Measurements from ENCODE around the gene CCDC6. TPM values are rescaled to one million over a fixed set of nuclear protein-coding genes. Genes with fewer than 3 reads are reported as not detected.

CCDC6 gene
- total and polyA plus RNA-seq, 9 of the 15 experiments (the other 6 are each of a cell fraction or from before 2014, with no cell fraction given): 10.4 to 41.0 (median 20.9) TPM

DNA sequence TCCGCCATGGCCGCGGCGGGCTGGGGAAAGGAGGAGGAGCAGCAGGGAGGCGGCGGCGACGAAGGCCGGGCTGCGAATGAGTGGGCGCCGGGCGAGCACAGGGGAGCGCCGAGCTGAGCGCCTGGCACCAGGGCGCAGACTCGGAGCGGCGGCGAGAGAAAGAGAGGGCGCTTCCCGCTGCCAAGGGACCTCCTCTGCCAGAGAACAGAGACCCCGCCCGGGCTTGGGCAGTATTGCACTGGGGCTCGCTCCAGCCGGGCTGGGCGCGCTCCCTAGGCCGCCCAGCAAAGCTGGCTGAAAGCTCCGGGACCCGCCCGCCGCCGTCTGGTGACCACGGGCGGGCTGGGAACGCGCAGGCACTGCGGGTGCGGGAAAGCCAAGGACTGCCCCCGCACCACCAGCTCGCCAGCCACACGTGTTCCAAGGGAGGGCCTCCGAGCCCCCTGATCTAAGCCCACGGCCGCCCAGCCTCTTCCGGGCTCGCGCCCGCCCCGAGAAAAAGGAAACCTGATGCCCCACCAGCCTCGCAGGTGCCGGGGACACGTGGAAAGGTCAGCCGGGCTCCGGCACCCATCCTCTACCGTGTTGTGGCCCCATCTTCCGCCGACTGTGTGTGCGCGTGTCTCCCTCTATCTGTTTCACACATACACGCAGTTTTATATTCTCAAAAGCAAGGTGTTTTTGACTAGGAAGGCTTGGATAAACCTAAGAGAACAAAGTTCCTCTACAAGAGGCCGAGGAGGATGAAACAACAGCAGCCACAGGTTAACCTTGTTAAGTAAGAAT is at the start of gene CCDC6 (continued):
- TF ChIP-seq, protein P1, sequence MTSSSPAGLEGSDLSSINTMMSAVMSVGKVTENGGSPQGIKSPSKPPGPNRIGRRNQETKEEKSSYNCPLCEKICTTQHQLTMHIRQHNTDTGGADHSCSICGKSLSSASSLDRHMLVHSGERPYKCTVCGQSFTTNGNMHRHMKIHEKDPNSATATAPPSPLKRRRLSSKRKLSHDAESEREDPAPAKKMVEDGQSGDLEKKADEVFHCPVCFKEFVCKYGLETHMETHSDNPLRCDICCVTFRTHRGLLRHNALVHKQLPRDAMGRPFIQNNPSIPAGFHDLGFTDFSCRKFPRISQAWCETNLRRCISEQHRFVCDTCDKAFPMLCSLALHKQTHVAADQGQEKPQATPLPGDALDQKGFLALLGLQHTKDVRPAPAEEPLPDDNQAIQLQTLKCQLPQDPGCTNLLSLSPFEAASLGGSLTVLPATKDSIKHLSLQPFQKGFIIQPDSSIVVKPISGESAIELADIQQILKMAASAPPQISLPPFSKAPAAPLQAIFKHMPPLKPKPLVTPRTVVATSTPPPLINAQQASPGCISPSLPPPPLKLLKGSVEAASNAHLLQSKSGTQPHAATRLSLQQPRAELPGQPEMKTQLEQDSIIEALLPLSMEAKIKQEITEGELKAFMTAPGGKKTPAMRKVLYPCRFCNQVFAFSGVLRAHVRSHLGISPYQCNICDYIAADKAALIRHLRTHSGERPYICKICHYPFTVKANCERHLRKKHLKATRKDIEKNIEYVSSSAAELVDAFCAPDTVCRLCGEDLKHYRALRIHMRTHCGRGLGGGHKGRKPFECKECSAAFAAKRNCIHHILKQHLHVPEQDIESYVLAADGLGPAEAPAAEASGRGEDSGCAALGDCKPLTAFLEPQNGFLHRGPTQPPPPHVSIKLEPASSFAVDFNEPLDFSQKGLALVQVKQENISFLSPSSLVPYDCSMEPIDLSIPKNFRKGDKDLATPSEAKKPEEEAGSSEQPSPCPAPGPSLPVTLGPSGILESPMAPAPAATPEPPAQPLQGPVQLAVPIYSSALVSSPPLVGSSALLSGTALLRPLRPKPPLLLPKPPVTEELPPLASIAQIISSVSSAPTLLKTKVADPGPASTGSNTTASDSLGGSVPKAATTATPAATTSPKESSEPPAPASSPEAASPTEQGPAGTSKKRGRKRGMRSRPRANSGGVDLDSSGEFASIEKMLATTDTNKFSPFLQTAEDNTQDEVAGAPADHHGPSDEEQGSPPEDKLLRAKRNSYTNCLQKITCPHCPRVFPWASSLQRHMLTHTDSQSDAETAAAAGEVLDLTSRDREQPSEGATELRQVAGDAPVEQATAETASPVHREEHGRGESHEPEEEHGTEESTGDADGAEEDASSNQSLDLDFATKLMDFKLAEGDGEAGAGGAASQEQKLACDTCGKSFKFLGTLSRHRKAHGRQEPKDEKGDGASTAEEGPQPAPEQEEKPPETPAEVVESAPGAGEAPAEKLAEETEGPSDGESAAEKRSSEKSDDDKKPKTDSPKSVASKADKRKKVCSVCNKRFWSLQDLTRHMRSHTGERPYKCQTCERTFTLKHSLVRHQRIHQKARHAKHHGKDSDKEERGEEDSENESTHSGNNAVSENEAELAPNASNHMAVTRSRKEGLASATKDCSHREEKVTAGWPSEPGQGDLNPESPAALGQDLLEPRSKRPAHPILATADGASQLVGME (CRISPR knock-in tag; IDR thresholded peaks at IDR 0.05): peak; percentile 94
- TF ChIP-seq TCF7L2 (IDR thresholded peaks at IDR 0.05; ENCODE audit: low read depth, low read length) (no peak), ZNF780A (CRISPR knock-in tag; IDR thresholded peaks at IDR 0.05) (no peak), CHD2 (IDR thresholded peaks at IDR 0.05; ENCODE audit: low read depth, low read length) (no peak), NONO (IDR thresholded peaks at IDR 0.05; ENCODE audit: low read depth in 2 of 2, low read length in 1 of 2) (peak in 1 of 2 experiments; percentile 73; a peak in 3 of 4 replicates), ZNF143 (CRISPR knock-in tag; IDR thresholded peaks at IDR 0.05) (no peak), RBM25 (IDR thresholded peaks at IDR 0.05; ENCODE audit: low read depth, low read length, severe bottlenecking) (no peak), JUNB (CRISPR knock-in tag; conservative IDR thresholded peaks at IDR 0.05) (no peak), ZBTB7A (IDR thresholded peaks at IDR 0.05; ENCODE audit: borderline replicate concordance, control insufficient read depth, low read depth, low read length) (0 out of 2 replicates have a peak, but pooled peaks have one; percentile 48), CBFB (CRISPR knock-in tag; IDR thresholded peaks at IDR 0.05) (peak; percentile 88; the same call in 1 of the 2 replicates), ZNF778 (CRISPR knock-in tag; IDR thresholded peaks at IDR 0.05) (no peak), TEAD1 (CRISPR knock-in tag; IDR thresholded peaks at IDR 0.05) (peak in 1 of 2 experiments; percentile 78; a peak in 2 of 4 replicates), TRIM24 (IDR thresholded peaks at IDR 0.05) (no peak), RBFOX2 (IDR thresholded peaks at IDR 0.05; ENCODE audit: low read depth, low read length) (peak; percentile 93), SMC3 (conservative IDR thresholded peaks at IDR 0.05; ENCODE audit: insufficient read depth, low read depth, low read length) (0 out of 2 replicates have a peak, but pooled peaks have one; percentile 13)
- TF ChIP-seq, protein P2, sequence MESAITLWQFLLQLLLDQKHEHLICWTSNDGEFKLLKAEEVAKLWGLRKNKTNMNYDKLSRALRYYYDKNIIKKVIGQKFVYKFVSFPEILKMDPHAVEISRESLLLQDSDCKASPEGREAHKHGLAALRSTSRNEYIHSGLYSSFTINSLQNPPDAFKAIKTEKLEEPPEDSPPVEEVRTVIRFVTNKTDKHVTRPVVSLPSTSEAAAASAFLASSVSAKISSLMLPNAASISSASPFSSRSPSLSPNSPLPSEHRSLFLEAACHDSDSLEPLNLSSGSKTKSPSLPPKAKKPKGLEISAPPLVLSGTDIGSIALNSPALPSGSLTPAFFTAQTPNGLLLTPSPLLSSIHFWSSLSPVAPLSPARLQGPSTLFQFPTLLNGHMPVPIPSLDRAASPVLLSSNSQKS (CRISPR knock-in tag; IDR thresholded peaks at IDR 0.05): no peak
- TF ChIP-seq, protein P3, sequence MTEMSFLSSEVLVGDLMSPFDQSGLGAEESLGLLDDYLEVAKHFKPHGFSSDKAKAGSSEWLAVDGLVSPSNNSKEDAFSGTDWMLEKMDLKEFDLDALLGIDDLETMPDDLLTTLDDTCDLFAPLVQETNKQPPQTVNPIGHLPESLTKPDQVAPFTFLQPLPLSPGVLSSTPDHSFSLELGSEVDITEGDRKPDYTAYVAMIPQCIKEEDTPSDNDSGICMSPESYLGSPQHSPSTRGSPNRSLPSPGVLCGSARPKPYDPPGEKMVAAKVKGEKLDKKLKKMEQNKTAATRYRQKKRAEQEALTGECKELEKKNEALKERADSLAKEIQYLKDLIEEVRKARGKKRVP (CRISPR knock-in tag; IDR thresholded peaks at IDR 0.05): no peak
